ENCODE measurements around the gene ASPN. TPM values are rescaled to one million over a fixed set of nuclear protein-coding genes. Genes with fewer than 3 reads are reported as not detected.

Gene ASPN
- total and polyA plus RNA-seq, 10 of the 15 experiments (the other 5 are each of a cell fraction or from before 2014, with no cell fraction given) = 0.03 to 0.47 (median 0.42) TPM; not detected in 7

DNA sequence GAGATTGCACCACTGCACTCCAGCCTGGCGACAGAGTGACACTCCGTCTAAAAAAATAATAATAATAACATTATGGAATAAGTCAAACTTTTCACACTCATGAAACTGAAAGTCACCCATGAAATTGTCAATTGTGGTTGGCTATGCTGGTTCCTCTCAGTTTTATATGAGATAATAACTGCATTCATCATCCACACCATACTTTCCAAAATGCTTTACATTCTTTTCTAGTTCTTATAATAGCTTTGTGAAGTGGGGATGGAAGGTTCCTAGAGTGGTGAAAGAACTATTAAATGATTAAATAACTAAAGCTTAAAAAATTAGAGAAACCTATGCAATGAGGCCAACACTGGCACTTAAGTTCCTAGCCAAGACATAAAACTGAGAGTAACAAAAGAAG, 12.6 kb upstream of the ASPN start:
- SMC1A ChIA-PET (ENCODE audit: uncharacterized antibody, unreplicated experiment) = interaction anchor here (1.2 to 1.3 kb wide), 3 partner anchors 9 to 193 kb away, joined by 3 read pairs; no protein-coding TSS in a partner anchor
- H3K36me3 ChIP-seq (ENCODE audit: control insufficient read depth in 2 of 2, insufficient read depth in 2 of 2, low read length in 1 of 2) = no peaks in the 10 kb centered on the region; a peak in 1 of 4 replicates
- no TSS peak for BruUV-seq (replicated peaks)
- H3K9ac ChIP-seq (ENCODE audit: control insufficient read depth, insufficient read depth, low read length) = no peak overlapping the region
- H3K27ac ChIP-seq (ENCODE audit: control insufficient read depth, insufficient read depth) = no peak overlapping the region
- POLR2A ChIA-PET = interaction anchor here (0.6 kb wide), 1 partner anchor 1896 kb away, joined by 3 read pairs; no protein-coding TSS in a partner anchor
- RAD21 ChIA-PET (ENCODE audit: unreplicated experiment) = no interaction called here
- DNase-seq (ENCODE audit: low read depth, low spot score) (no peak), ATAC-seq (no peak), FAIRE-seq (no peak)
- intact Hi-C loops (cut with micrococcal nuclease; ENCODE audit: unreplicated experiment) = no loop called here
- 97% methylated on average over 2 of the region's 2 CpGs for WGBS (ENCODE audit: insufficient coverage, insufficient replicate concordance, low lambda C conversion rate, missing lambda C conversion rate)
- in situ Hi-C loops (cut with MboI) = no loop called here
- H4K20me1 ChIP-seq (ENCODE audit: control insufficient read depth, insufficient read depth) = no peaks in the 10 kb centered on the region
- H3K4me2 ChIP-seq (ENCODE audit: control insufficient read depth, insufficient read depth) = no peak overlapping the region
- CTCF ChIA-PET = interaction anchor here (0.9 to 1.4 kb wide), 2 partner anchors 9 to 166 kb away, joined by 3 to 4 read pairs; no protein-coding TSS in a partner anchor
- H3K79me2 ChIP-seq (ENCODE audit: control insufficient read depth, insufficient read depth, low read length) = no peaks in the 10 kb centered on the region
- no peaks in the 10 kb centered on the region for H3K4me1 ChIP-seq (ENCODE audit: control insufficient read depth, insufficient read depth, low read length)
- H2AFZ ChIP-seq (ENCODE audit: control insufficient read depth, low read depth, low read length) = no peak overlapping the region
- H3K4me3 ChIP-seq = no peak overlapping the region
- H3K9me3 ChIP-seq (replicated peaks; ENCODE audit: control insufficient read depth, insufficient read depth, low read length) = no peaks in the 10 kb centered on the region
- no peaks in the 10 kb centered on the region for H3K27me3 ChIP-seq (replicated peaks in 1 of 2; ENCODE audit: control insufficient read depth in 2 of 2, insufficient read depth in 2 of 2, low read length in 1 of 2)
- TF ChIP-seq, protein P1, sequence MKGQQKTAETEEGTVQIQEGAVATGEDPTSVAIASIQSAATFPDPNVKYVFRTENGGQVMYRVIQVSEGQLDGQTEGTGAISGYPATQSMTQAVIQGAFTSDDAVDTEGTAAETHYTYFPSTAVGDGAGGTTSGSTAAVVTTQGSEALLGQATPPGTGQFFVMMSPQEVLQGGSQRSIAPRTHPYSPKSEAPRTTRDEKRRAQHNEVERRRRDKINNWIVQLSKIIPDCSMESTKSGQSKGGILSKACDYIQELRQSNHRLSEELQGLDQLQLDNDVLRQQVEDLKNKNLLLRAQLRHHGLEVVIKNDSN (IDR thresholded peaks at IDR 0.05; ENCODE audit: borderline replicate concordance, extremely low read length, insufficient read depth, low read depth, low read length) = no peak
- TF ChIP-seq, protein P2, sequence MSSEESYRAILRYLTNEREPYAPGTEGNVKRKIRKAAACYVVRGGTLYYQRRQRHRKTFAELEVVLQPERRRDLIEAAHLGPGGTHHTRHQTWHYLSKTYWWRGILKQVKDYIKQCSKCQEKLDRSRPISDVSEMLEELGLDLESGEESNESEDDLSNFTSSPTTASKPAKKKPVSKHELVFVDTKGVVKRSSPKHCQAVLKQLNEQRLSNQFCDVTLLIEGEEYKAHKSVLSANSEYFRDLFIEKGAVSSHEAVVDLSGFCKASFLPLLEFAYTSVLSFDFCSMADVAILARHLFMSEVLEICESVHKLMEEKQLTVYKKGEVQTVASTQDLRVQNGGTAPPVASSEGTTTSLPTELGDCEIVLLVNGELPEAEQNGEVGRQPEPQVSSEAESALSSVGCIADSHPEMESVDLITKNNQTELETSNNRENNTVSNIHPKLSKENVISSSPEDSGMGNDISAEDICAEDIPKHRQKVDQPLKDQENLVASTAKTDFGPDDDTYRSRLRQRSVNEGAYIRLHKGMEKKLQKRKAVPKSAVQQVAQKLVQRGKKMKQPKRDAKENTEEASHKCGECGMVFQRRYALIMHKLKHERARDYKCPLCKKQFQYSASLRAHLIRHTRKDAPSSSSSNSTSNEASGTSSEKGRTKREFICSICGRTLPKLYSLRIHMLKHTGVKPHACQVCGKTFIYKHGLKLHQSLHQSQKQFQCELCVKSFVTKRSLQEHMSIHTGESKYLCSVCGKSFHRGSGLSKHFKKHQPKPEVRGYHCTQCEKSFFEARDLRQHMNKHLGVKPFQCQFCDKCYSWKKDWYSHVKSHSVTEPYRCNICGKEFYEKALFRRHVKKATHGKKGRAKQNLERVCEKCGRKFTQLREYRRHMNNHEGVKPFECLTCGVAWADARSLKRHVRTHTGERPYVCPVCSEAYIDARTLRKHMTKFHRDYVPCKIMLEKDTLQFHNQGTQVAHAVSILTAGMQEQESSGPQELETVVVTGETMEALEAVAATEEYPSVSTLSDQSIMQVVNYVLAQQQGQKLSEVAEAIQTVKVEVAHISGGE (CRISPR knock-in tag; IDR thresholded peaks at IDR 0.05) = no peak

All from GM12878 (cell line).